ENCODE data around the gene PSME3.
A peak's percentile ranks its signal among the peaks of the same experiment; 100 is the strongest.

The PSME3 gene

DNA sequence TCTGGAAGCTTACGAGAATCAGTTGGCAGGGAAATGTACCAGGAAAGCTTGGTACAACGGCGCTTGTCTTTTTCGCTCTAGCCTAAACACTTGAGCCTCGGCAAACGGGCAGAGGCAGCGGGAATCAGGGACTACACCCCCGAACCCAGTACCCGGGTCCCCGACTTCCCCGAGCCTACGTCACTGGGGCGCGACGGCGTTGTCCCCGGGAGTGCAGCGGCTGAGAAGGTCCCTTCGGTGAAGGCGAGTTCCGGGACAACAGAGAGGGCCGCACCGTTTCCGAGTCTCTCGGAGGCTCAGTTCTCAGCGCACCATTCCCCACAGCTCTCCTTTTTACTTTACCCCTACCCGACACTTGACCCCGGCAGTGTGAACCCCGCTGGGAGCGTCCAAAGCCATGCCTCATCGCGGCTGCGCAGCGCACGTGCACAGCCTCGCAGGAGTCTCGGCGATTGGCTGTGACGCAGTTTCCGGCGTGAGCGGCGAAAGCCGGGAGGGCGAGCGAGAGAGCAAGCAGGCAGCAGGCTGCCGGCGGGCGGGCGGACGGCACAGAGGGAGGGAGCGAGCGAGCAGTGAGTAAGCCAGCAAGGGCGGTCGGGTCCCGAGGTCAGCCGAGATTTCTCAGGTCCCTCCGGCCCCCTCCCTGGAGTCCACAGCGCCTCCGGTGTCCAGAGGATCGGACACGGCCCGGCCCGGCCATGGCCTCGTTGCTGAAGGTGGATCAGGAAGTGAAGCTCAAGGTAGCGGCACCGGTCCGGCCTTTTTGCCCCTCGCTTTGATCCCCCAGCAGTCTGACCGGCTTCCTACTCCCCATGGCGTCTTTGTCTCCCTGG is at the start of gene PSME3:
TSS of gene PSME3 (plus strand) at position 464 of the 833 bp plus-strand sequence. CDS start at position 699, 235 bp downstream.
- peak; percentile 95 for DNase-seq (ENCODE audit: low read depth, low spot score)

DNA sequence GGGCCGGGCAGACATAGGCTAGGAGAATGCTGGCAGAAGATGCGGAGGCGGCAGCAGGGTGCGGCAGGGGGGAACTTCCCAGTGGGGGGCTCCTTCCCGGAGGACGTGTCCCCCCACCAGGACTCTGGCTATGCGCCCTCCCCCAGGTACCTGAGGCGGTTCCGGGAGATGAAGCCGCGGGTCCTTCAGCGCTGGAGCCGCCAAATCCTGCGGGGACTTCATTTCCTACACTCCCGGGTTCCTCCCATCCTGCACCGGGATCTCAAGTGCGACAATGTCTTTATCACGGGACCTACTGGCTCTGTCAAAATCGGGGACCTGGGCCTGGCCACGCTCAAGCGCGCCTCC is 49.4 kb upstream of the PSME3 start:
- DNase-seq (ENCODE audit: low read depth, low spot score): no peak

DNA sequence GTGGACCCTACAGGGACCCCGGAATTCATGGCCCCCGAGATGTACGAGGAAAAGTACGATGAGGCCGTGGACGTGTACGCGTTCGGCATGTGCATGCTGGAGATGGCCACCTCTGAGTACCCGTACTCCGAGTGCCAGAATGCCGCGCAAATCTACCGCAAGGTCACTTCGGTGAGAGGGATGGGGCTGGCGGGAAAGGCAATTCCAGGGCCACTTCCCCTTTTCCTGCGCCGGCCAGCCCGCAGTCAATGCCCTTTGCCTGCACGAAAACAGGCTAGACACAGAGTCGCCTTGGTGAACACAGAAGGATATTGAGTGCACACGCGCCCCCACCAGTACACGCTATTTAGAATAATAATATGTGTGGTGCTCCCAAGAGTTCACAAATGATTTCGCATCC is 48.8 kb upstream of the PSME3 start:
- DNase-seq (ENCODE audit: low read depth, low spot score): peak; percentile 18

GRCh38 chr17:42784811-42785592 is 48.2 kb upstream of the PSME3 start:
- peak; percentile 17 for DNase-seq (ENCODE audit: low read depth, low spot score)

- DNase-seq (ENCODE audit: low read depth, low spot score): no peak
Measured at GRCh38 chr17:42787266-42787665, 45.9 kb upstream of the PSME3 start.

- no peak for DNase-seq (ENCODE audit: low read depth, low spot score)
Measured at GRCh38 chr17:42791948-42792347, 41.2 kb upstream of the PSME3 start.

- DNase-seq (ENCODE audit: low read depth, low spot score): no peak
Measured at GRCh38 chr17:42792545-42792944, 40.7 kb upstream of the PSME3 start.

GRCh38 chr17:42795061-42795460 is 38.1 kb upstream of the PSME3 start:
- DNase-seq (ENCODE audit: low read depth, low spot score): no peak

GRCh38 chr17:42795465-42795864 is 37.7 kb upstream of the PSME3 start:
- no peak for DNase-seq (ENCODE audit: low read depth, low spot score)

- DNase-seq (ENCODE audit: low read depth, low spot score): no peak
Measured at GRCh38 chr17:42796066-42796758, 37.0 kb upstream of the PSME3 start.

- no peak for DNase-seq (ENCODE audit: low read depth, low spot score)
Measured at GRCh38 chr17:42797067-42798007, 35.9 kb upstream of the PSME3 start.

- no peak for DNase-seq (ENCODE audit: low read depth, low spot score)
Measured at GRCh38 chr17:42798011-42798382, 35.2 kb upstream of the PSME3 start.

DNA sequence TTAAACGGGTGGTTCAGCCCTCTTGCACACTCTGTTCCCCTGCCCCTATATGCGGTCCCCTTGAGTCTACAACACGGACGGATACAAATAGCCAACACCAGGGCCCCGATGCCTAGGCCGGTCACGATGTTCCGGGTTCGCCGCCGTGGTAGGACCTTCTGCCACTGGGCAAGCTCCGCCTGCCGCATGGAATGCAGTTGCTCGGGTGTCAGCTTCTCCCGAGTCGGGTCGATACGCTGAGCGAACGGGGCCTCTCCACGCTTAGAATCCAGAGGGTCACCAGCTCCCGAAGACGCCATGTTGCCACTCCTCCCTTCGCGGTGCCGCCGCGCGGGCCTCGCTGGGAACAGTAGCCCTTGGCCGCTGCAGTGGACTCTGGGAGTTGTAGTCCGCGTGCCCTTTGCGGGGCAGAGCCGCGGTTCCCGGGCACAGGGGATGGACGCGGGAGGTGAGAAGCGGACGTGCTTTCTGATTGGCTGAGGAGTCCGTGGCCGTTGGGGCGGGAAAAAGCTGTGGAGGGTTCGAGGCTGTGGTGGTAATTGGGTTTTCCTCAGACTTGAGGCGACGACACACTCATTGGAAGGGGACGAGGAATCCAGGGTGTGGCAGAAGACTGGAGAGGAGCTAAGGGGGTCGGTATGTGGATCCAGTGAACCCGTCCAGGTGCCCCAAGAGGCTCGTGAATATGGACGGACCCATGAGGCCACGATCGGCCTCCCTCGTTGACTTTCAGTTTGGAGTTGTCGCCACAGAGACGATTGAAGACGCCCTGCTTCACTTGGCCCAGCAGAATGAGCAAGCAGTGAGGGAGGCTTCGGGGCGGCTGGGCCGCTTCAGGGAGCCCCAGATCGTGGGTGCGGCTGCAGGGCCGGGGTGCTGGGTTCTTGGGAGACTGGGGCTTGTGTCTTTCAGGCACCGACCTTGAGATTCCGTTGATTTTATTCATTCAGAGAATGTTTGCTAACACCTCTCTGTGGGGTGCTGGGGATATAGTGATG is 34.5 kb upstream of the PSME3 start, which contains the start of the genes CNTD1 and COA3:
TSS of gene CNTD1 (plus strand) at position 479 of the 998 bp plus-strand sequence. CDS start at position 686, 207 bp downstream.
TSS of gene COA3 (minus strand) at position 322 of the 998 bp plus-strand sequence. CDS start at position 299, 23 bp downstream.
- peak; percentile 94 for DNase-seq (ENCODE audit: low read depth, low spot score)

DNA sequence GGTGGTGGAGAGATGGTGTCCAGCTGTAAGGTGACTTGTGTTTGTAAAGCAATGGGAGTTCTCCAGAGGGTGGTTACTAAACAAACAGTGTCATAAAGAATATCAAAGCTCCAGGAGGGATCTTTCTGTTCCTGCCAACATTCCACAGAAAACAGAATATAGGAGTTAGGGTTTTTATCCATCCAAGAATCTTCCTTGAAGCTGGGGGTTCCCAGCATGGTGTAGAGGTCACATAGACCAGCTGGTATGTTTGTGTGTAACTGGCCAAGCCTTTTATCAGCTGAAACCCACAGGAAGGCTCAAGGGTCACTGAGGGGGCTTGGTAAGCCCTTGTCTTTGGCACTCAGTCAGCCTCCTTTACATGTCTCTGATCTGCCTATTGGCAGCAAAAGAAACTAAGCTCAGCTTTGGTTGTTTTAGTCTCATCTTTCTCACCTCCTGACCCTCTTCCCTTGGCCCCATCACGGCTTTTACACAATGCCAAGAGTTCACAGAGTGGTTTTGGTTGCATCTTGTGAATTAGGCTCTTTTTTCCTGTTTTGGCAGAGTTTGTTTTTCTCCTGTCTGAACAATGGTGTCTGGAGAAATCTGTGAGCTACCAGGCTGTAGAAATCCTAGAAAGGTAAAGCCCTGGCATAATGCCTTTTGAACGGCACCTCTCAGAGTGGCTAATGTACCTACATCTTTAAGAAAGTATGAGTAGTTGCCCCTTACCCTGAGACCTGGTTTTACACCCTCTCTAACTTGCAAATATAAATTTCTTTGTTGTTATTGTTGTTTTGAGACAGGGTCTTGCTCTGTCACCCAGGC is 29.9 kb upstream of the PSME3 start:
- peak; percentile 59 for DNase-seq (ENCODE audit: low read depth, low spot score)

GRCh38 chr17:42804918-42805367 is 28.3 kb upstream of the PSME3 start:
- no peak for DNase-seq (ENCODE audit: low read depth, low spot score)

DNA sequence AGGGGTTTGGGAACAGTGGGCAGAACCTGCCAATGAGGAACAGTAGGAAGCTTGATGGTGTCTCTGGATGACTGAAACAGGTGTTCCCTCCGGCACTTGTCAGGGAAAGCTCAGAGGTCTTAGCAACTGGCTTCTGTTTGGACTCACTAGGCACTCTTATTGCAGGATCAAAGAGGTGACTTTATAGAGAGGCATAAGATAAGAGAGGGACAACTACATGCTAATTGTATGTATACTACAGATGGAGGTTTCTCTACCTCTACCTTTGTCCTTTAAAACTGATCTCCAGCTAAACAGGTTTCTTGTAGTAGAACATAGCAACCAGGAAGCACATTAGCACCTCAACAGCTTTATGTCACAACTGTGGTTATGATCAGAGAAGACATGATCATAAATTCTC is 26.9 kb upstream of the PSME3 start:
- no peak for DNase-seq (ENCODE audit: low read depth, low spot score)

DNA sequence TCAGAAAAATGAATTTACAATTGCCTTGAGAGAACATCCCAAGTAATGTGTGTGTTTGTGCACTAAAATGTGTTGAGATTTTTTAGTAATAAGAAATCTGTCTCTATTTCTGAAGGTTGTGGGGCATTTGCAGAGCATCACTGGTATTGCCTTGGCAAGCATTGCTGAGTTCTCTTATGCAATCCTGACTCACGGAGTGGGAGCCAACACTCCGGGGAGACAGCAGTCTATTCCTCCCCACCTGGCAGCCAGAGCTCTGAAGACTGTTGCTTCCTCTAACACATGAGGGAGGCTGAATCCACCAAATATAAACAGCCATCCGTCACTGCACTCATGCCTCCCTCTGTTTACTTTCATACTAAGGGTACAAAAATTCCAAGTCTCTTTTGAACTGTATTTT is 23.9 kb upstream of the PSME3 start:
- DNase-seq (ENCODE audit: low read depth, low spot score): peak; percentile 62

GRCh38 chr17:42814633-42815399 is 18.4 kb upstream of the PSME3 start:
- peak; percentile 89 for DNase-seq (ENCODE audit: low read depth, low spot score)

Measured in astrocyte of the hippocampus (primary cell).